Germinal center (tissue), 1 donor: Measurements from ENCODE around the gene ISM1.

Experiments
- DNase-seq: peaks from one replicate; pipeline ENCODE4 v3.0.0; 2012; ENCODE audit warnings: mixed read lengths, low spot score

ISM1 gene

GRCh38 chr20:13220904-13221297, at the start of gene ISM1:
Gene ISM1 (plus strand): TSS chr20:13221274. CDS start chr20:13221777, 503 bp downstream.
- peak; percentile 5 for DNase-seq

GRCh38 chr20:13173201-13173600, 47.9 kb upstream of the ISM1 start:
- no peak for DNase-seq

GRCh38 chr20:13174402-13174801, 46.7 kb upstream of the ISM1 start:
- DNase-seq, result no peak

- DNase-seq, result no peak
Observed at GRCh38 chr20:13180986-13181889, 39.8 kb upstream of the ISM1 start.

GRCh38 chr20:13183005-13183404, 38.1 kb upstream of the ISM1 start:
- no peak for DNase-seq

DNA sequence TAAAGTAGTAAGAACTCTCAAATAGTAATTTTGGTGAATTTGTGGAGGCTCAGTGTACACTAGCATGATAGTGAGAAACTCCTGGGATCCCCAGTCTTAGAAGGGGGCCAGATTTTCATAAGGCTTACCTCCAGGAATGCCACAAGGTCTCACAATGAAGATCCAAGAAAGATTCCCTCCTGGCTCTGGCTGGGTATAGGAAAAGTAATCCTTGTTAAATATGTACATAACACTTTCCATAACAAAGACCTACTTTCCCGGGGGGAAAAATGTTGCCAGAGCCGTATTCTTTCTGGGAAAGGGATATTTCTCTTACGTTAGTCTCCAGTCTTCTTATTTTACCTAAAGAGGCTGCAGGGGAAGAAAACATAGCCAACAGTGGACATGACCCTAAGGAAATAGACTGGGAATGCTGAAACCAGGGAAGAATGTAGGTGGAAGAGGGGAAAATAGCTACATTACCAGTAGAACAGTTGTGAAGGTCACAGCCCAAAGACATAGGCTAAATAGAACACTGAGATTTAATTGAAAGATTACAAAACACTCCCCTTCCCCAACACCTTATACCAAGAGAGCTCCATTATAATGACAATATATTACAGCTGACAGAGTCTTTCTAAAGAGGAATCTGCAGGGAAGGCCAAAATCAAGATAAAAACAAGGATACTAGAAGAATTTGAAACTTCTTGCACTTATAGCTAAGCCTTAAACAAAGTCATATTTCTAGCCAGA, 34.9 kb upstream of the ISM1 start:
- DNase-seq, result no peak

GRCh38 chr20:13187899-13188298, 33.2 kb upstream of the ISM1 start:
- no peak for DNase-seq

GRCh38 chr20:13199279-13199678, 21.8 kb upstream of the ISM1 start:
- DNase-seq, result no peak

- DNase-seq, result no peak
Observed at GRCh38 chr20:13200767-13201500, 20.1 kb upstream of the ISM1 start.

DNA sequence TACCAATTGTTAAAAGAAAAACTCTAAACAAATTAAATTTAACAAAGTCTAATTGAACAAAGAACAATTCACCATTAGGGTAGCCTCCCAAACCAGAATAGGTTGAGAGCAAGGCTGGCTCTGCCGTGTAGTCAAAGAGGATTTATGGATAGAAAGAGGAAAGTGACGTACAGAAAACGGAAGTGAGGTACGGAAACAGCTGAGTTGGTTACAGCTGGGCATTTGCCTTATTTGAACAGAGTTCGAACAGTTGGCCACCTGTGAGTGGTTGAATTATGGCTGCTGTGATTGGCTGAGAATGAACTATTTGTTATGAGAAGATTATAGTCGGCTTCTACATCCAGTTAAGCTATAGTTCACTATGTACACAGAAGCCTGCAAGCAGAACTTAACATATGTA, 18.5 kb upstream of the ISM1 start:
- no peak for DNase-seq

DNA sequence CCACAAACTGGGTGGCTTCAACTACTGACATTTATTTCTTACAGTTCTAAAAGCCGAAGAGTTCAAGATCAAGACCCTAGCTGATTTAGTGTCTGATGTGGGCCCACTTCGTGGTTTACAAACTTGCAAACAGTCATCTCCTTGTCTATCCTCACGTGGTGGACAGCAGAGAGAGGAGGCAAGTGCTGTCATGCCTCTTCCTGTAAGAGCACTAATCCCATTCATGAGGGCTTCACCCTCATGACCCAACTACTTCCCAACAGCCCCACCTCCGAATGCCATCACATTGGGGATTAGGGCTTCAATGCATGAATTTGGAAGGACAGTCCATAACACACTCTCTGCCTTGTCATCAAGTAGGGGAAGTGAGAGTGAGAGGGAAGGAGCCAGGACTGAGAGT, 15.6 kb upstream of the ISM1 start:
- no peak for DNase-seq

GRCh38 chr20:13205848-13206434, 15.1 kb upstream of the ISM1 start:
- DNase-seq, result no peak

DNA sequence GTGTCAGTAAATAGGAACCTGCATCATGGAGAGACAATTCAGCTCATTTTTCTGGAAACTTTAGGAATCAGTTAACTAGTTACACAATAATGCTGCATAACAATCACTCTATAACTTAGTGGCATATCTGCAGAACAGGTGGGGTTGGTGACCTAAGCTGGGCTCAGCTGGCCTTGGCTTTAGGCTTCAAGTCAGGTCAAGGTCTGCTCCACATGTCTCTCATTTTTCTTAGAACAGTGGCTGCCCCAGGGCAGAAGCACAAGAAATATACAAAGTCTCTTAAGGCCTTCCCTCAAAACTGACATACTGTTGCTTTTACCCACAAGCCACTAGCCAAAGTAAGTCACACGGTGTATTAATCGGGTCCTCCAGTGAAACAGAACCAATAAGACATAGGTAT, 14.1 kb upstream of the ISM1 start:
- DNase-seq, result no peak

DNA sequence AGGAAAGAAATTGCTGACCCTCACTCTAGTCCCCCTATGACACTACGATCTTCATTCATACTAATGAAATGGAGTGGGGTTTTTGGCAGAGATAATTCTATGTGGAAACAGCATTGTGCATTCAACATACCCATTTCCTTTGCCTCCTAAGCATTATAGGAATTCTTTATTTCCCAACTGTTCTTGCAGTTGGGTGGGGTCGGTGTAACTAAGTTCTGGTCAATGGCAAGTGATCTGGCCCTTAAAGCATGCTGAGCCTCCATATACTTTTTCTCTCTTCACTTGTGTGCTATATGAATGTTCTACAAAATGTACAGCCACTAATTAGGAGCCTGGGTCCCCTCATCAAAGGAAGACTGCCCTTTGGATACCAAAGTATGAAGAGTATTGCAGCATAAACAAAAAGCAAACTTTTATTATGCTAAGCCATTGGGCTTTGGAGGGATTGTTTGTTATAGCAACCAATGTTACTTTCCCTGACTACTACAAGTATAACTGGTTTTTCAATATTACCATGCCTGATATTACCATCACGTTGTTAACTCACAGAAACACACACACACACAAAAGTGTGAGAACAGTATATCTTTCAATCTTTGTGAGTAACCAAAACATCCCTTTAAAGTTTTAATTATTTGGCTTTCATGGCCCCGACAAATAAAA, 9.0 kb upstream of the ISM1 start:
- DNase-seq, result no peak

DNA sequence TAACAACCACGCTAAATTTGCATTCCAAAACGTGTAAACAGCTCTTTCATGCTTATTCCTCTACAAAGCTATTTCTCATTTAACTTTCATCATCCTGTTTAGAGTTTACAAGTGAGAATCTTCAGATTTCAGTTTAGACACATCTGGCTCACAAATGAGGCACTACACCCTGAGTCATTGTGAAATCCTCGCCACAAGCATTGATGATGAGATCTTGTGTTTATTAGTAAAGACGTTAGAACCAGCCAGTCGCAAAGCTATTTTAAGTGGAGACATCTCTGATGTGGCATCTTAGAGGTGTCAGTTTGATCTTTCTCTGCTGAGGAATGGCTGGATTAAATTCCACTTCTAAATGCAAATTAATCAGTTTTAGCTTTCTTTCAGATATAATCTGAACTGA, 8.3 kb upstream of the ISM1 start:
- DNase-seq, result no peak

GRCh38 chr20:13213335-13213734, 7.7 kb upstream of the ISM1 start:
- no peak for DNase-seq

- DNase-seq, result no peak
Observed at GRCh38 chr20:13216533-13216932, 4.5 kb upstream of the ISM1 start.

- no peak for DNase-seq
Observed at GRCh38 chr20:13219327-13220193, 1.5 kb upstream of the ISM1 start.

DNA sequence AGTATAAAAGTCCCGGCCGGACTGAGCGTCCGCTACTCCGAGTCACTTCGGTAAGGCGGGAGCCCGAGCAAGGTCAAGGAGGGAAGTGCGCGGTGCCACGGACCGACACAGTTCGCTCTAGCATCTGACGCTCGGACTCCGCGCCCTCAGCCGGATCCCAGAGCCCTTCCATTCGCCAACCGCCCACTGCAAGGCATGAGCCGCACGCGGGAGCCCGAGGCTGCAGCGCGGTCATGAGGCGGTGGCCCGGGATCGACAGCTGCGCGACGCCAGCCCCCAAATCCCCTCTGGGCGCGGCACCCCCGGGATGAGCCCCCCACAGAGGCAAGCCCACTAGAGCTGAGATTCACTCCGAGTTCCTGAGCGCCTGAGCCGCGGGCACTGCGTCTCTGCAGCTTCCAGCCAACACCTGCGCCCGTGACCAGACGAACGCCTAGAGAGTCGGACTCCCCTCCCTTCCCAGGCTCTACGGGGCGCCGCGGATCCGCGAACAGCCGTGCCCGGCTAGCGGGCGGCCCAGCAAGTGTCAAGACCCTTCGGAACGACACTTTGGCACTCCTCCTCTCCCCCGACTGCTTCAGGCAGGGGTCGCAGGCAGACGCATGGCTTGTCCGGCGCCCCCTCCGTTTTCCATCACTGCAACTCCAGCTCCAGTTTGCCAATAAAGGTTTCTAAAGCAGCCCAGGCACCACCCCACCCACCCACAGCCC, 725 bp upstream of the ISM1 start:
- DNase-seq, result no peak

DNA sequence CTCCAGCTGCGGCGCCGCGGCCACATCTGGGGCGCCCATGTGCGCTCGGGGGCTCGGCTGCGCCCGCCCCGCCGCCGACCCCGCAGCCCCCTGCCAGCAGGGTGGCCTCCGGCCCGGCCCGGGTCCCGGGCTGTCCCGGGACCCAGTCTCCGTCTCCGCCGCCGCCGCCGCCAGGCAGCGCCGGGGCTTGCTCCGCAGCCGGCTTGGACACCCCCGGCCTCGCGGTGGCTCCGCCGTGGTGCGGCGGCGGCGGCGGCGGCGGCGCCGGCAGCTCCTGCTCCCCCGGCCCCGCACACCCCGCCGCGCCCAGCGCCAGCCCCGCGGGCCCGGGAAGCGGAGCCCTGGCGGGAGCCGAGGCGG, 219 bp downstream of the ISM1 start:
- no peak for DNase-seq
